MM.1S (cell line): ENCODE measurements around the gene EFNB3.
A peak's percentile ranks its signal among the peaks of the same experiment; 100 is the strongest.

ENCODE experiments used
- DNase-seq: peaks from one replicate; pipeline ENCODE4 v3.0.0-alpha.2; 2015
- H2AFZ ChIP-seq: fragments of 300-600 bp; sonication (generic); 2 replicates; pipeline ENCODE4 v1.6.0; 2016; ENCODE audit warnings: antibody characterized with exemption, low read length
- H3F3A ChIP-seq: fragments of 300-600 bp; sonication (generic); 2 replicates; pipeline ENCODE4 v1.6.1; 2016; ENCODE audit warnings: mild to moderate bottlenecking, antibody characterized with exemption, low read length, moderate library complexity, mixed read lengths; ENCODE audit not compliant: insufficient read depth
- H3K27ac ChIP-seq: fragments of 300-600 bp; sonication (generic); 2 replicates; pipeline ENCODE4 v1.5.1; 2016; ENCODE audit warnings: mild to moderate bottlenecking, low read length
- H3K27me3 ChIP-seq: fragments of 300-600 bp; sonication (generic); replicated peaks from 2 replicates; pipeline ENCODE4 v1.6.0; 2016; ENCODE audit warnings: low read length; ENCODE audit not compliant: insufficient read depth
- H3K36me3 ChIP-seq: fragments of 300-600 bp; sonication (generic); replicated peaks from 2 replicates; pipeline ENCODE4 v1.6.1; 2016; ENCODE audit warnings: mild to moderate bottlenecking, low read length, mixed read lengths; ENCODE audit not compliant: insufficient read depth
- H3K4me1 ChIP-seq: fragments of 300-600 bp; sonication (generic); 2 replicates; pipeline ENCODE4 v1.6.1; 2016; ENCODE audit warnings: low read length, mixed read lengths
- H3K4me2 ChIP-seq: fragments of 300-600 bp; sonication (generic); 2 replicates; pipeline ENCODE4 v1.6.0; 2016; ENCODE audit warnings: low read depth, low read length
- H3K4me3 ChIP-seq: fragments of 300-600 bp; sonication (generic); 2 replicates; pipeline ENCODE4 v1.5.1; 2016; ENCODE audit warnings: low read length, mixed read lengths
- H3K79me2 ChIP-seq: fragments of 300-600 bp; sonication (generic); 2 replicates; pipeline ENCODE4 v1.6.1; 2016; ENCODE audit warnings: mixed run types, low read length, mixed read lengths
- H3K9ac ChIP-seq: fragments of 300-600 bp; sonication (generic); 2 replicates; pipeline ENCODE4 v1.6.1; 2016; ENCODE audit warnings: low read length, mixed read lengths
- H3K9me2 ChIP-seq: fragments of 300-600 bp; sonication (generic); replicated peaks from 2 replicates; pipeline ENCODE4 v1.6.1; 2016; ENCODE audit warnings: mild to moderate bottlenecking, low read length, mixed read lengths; ENCODE audit not compliant: insufficient read depth
- H3K9me3 ChIP-seq: fragments of 300-600 bp; sonication (generic); replicated peaks from 2 replicates; pipeline ENCODE4 v1.6.1; 2016; ENCODE audit warnings: mild to moderate bottlenecking, low read length, mixed read lengths; ENCODE audit not compliant: insufficient read depth
- H4K20me1 ChIP-seq: fragments of 300-600 bp; sonication (generic); 2 replicates; pipeline ENCODE4 v1.6.1; 2016; ENCODE audit warnings: mild to moderate bottlenecking, low read length, moderate library complexity, mixed read lengths; ENCODE audit not compliant: insufficient read depth
- EZH2 ChIP-seq: fragments of 300-600 bp; sonication (generic); optimal IDR thresholded peaks from 2 replicates; pipeline ENCODE3; 2017; ENCODE audit warnings: low read depth, mild to moderate bottlenecking, antibody characterized with exemption, low read length, mixed read lengths
- EZH2phosphoT487 ChIP-seq: fragments of 300-600 bp; sonication (generic); IDR thresholded peaks from 2 replicates; pipeline ENCODE4 v1.6.1; 2018; ENCODE audit warnings: antibody characterized with exemption, low read length
- TF ChIP-seq, protein P1 (sequence below): fragments of 300-600 bp; sonication (generic); IDR thresholded peaks from 2 replicates; pipeline ENCODE4 v1.5.1; 2016; ENCODE audit warnings: antibody characterized with exemption, low read length, mixed read lengths

Gene EFNB3

DNA sequence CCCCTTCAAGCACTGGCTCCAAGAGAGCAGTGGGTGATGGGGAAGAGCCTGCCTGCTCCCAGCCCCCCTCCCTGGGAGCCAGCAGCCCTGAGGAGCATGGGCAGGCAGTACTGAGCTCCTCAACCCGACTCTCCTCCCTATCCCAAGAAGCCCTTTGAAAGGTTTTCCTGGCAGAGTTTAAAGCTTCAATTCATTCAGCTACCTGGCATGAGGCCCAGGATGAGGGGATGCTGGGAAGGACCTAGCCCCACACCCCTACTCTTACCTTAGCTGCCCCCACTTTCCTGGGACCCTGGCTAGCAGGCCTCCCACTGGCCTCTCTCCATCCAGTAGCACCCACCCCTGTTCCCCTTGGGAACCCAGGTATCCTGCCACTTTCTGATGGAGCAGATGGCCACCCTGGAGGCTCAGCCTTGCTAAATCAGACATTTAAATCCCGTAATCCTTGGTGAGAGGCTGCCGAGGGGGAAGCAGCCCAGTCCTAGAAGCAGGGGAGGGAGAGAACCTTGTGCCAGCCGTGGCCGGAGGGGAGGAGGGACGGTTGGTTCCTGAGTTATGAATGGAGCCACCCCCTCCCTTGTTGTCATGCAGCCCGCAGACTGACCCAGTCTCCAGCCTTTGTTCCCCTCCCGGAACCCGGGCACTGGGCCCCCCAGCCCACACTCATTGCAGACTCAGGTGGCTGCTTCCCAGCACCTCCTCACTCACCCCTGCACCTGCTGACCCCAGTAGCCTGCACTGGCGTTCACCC is 37.2 kb upstream of the EFNB3 start:
- H3K9me3 ChIP-seq: no peaks in the 10 kb centered on the region
- no peaks in the 10 kb centered on the region for H4K20me1 ChIP-seq
- H2AFZ ChIP-seq: no peak overlapping the region
- H3K4me3 ChIP-seq: no peak overlapping the region
- H3K27ac ChIP-seq: no peak overlapping the region
- no peaks in the 10 kb centered on the region for H3F3A ChIP-seq
- H3K36me3 ChIP-seq: peaks cover 5% of the 10 kb centered on the region; the same call in 1 of the 2 replicates
- no peak for TF ChIP-seq EZH2phosphoT487
- TF ChIP-seq, protein P1, sequence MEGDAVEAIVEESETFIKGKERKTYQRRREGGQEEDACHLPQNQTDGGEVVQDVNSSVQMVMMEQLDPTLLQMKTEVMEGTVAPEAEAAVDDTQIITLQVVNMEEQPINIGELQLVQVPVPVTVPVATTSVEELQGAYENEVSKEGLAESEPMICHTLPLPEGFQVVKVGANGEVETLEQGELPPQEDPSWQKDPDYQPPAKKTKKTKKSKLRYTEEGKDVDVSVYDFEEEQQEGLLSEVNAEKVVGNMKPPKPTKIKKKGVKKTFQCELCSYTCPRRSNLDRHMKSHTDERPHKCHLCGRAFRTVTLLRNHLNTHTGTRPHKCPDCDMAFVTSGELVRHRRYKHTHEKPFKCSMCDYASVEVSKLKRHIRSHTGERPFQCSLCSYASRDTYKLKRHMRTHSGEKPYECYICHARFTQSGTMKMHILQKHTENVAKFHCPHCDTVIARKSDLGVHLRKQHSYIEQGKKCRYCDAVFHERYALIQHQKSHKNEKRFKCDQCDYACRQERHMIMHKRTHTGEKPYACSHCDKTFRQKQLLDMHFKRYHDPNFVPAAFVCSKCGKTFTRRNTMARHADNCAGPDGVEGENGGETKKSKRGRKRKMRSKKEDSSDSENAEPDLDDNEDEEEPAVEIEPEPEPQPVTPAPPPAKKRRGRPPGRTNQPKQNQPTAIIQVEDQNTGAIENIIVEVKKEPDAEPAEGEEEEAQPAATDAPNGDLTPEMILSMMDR: no peak
- TF ChIP-seq EZH2: no peak
- no peak for DNase-seq
- no peaks in the 10 kb centered on the region for H3K27me3 ChIP-seq
- no peak overlapping the region for H3K9ac ChIP-seq
- H3K4me2 ChIP-seq: no peak overlapping the region
- no peaks in the 10 kb centered on the region for H3K4me1 ChIP-seq
- no peaks in the 10 kb centered on the region for H3K9me2 ChIP-seq
- no peaks in the 10 kb centered on the region for H3K79me2 ChIP-seq

DNA sequence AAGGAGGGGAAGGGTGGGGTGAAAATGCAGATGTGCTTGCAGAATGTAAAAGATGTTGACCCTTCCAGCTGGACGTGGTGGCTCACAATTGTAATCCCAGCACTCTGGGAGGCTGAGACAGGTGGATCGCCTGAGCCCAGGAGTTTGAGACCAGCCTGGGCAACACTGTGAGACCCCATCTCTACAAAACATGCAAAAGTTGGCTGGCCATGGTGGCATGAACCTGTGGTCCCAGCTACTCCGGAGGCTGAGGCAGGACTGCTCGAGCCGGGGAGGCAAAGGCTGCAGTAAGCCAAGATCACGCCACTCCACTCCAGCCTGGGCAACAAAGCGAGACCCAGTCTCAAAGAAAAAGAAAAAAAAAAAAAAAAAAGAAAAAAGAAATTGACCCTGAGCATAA is 36.5 kb upstream of the EFNB3 start:
- Histone ChIP-seq H3K79me2 (no peaks in the 10 kb centered on the region), H3F3A (no peaks in the 10 kb centered on the region), H3K9me3 (no peaks in the 10 kb centered on the region), H3K9me2 (no peaks in the 10 kb centered on the region), H3K9ac (no peak overlapping the region), H3K4me3 (no peak overlapping the region), H2AFZ (no peak overlapping the region), H3K4me1 (no peaks in the 10 kb centered on the region), H4K20me1 (no peaks in the 10 kb centered on the region), H3K27ac (no peak overlapping the region), H3K4me2 (no peak overlapping the region), H3K27me3 (no peaks in the 10 kb centered on the region), H3K36me3 (peaks cover 10% of the 10 kb centered on the region)
- DNase-seq: no peak
- TF ChIP-seq EZH2phosphoT487 (no peak), EZH2 (no peak)
- TF ChIP-seq, protein P1: no peak

DNA sequence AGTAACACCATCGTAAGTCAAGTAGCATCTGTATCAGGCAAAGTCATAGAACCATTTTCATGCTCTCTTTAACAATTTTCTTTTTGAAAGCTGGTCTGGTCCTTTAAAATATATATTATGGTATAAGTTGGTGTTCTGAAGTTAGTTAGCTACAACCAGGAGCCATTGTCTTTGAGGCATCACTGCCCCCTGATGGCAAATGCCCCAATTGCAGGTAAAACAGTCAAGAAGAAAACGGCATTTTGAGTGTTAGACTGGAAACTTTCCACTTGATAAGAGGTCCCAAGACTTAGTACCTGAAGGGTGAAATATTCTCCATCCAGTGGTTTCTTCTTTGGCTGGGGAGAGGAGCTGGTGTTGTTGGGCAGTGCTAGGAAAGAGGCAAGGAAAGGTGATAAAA is 31.8 kb upstream of the EFNB3 start:
- H3F3A ChIP-seq: no peaks in the 10 kb centered on the region
- H3K4me1 ChIP-seq: no peaks in the 10 kb centered on the region
- H2AFZ ChIP-seq: no peak overlapping the region
- no peak for TF ChIP-seq EZH2phosphoT487
- TF ChIP-seq, protein P1: peak; percentile 57
- H3K27me3 ChIP-seq: no peaks in the 10 kb centered on the region
- H3K4me3 ChIP-seq: no peak overlapping the region
- no peak overlapping the region for H3K27ac ChIP-seq
- H3K9me3 ChIP-seq: no peaks in the 10 kb centered on the region
- no peak overlapping the region for H3K4me2 ChIP-seq
- peaks cover 19% of the 10 kb centered on the region for H3K36me3 ChIP-seq
- peak; percentile 41 for DNase-seq
- no peaks in the 10 kb centered on the region for H4K20me1 ChIP-seq
- H3K9ac ChIP-seq: no peak overlapping the region
- H3K79me2 ChIP-seq: no peaks in the 10 kb centered on the region
- no peaks in the 10 kb centered on the region for H3K9me2 ChIP-seq
